NCI-H460 (cell line): ENCODE measurements around the gene ANO8. TPM values are rescaled to one million over a fixed set of nuclear protein-coding genes. Genes with fewer than 3 reads are reported as not detected.

Experiments
- DNase-seq: peaks from one replicate; pipeline ENCODE4 v3.0.0-alpha.2; 2016; ENCODE audit warnings: low read depth; ENCODE audit errors: extremely low read depth
- total RNA-seq: library from RNA; depleted of rRNA; stranded (reverse); fragments of >200 nt; shearing (Covaris generic); gene quantifications from 2 replicates; pipeline ENCODE4 v1.2.3, GENCODE V29; 2014

The ANO8 gene
- total RNA-seq, 1 experiment from 2014 or later, result 4.5 TPM

DNA sequence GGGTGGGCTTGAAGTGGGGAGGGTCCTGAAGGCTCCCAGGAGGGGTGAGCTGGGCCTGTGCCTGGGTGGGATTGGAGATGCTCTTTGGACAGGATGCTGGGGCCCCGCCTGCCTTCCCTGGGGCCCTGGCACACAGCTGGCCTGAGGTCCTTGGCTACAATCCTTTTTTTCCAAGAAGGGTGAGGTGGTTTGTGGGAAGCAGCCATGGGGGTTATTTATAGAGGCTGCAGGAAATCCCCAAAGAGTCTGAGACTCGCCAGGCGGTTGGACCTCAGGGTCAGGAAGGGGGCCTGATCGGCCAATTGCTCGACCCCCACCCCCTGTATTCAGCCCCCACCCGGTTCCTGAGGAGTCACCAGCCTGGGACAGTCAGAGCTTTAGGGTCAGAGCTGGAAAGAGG is 12.7 kb upstream of the ANO8 start:
- DNase-seq, result no peak

- peak; percentile 51 for DNase-seq
Measured at GRCh38 chr19:17346109-17346671, 11.5 kb upstream of the ANO8 start.

DNA sequence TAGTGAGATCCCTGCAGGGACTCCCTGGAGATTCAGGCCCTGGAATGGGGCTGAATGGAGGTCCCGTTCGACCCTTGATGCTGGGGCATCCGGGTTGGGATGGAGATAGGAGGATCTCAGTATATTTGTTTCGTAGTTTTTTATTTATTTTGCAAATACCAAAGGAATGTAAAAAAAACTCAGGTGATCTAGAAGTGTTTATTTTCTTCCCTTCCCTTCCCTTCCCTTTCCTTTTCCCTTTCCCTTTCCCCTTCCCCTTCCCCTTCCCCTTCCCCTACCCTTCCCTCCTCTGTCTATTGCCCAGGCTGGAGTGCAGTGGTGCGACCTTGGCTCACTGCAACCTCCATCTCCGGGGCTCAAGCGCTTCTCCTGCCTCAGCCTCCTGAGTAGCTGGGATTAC is 7.2 kb upstream of the ANO8 start:
- no peak for DNase-seq

DNA sequence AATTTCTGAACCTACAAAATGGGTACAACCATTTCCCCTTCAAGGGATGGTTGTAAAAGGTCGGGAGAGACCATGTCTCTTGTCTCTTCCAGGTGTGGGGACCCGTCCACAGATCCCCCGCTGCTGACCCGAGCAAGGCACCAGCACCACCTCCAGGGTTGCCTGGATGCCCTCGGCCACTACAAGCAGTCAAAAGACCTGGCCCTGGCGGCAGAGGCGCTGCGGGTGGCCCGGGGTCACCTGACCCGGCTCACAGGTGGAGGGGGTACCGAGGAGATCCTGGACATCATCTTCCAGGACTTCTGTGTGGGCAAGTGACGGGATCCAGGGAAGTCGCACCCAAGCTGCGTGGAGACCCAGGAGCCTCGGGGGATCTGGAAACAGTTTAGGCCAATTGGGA is 6.7 kb upstream of the ANO8 start:
- DNase-seq, result no peak

DNA sequence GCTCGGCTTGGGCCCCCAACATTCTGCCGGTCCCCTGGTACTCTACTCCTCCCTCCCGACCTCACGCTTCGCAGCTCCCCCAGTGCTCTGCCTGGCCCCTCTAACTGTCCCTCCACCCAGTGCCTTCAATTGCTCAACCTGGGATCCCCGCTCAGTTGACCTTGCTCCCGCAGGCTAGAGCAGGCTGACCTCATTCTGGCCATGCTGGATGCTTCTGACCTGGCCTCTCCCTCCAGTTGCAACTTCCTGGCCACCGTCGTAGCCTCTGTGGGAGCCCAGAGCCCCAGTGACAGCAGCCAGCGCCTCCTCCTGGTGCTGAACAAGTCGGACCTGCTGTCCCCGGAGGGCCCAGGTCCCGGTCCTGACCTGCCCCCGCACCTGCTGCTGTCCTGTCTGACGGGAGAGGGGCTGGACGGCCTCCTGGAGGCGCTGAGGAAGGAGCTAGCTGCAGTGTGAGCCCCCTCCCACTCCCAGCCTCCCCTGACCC is 6.3 kb upstream of the ANO8 start:
- DNase-seq, result no peak

GRCh38 chr19:17340302-17340870 is 5.7 kb upstream of the ANO8 start:
- DNase-seq, result no peak

- DNase-seq, result no peak
Measured at GRCh38 chr19:17339088-17339741, 4.6 kb upstream of the ANO8 start.

GRCh38 chr19:17338433-17339078 is 3.9 kb upstream of the ANO8 start:
- no peak for DNase-seq

GRCh38 chr19:17337675-17338432 is 3.2 kb upstream of the ANO8 start:
- no peak for DNase-seq

GRCh38 chr19:17336872-17337674 is 2.4 kb upstream of the ANO8 start, which contains the start of gene GTPBP3:
Gene GTPBP3 (plus strand): TSS chr19:17337553. CDS start chr19:17337612, 59 bp downstream.
- DNase-seq, result peak; percentile 95

GRCh38 chr19:17335575-17335974 is 920 bp upstream of the ANO8 start:
- no peak for DNase-seq

GRCh38 chr19:17333611-17334413 is 843 bp downstream of the ANO8 start:
- no peak for DNase-seq

- DNase-seq, result no peak
Measured at GRCh38 chr19:17332677-17333581, 1.7 kb downstream of the ANO8 start.

GRCh38 chr19:17332360-17332676 is 2.3 kb downstream of the ANO8 start:
- no peak for DNase-seq

GRCh38 chr19:17331045-17331558 is 3.6 kb downstream of the ANO8 start:
- no peak for DNase-seq

DNA sequence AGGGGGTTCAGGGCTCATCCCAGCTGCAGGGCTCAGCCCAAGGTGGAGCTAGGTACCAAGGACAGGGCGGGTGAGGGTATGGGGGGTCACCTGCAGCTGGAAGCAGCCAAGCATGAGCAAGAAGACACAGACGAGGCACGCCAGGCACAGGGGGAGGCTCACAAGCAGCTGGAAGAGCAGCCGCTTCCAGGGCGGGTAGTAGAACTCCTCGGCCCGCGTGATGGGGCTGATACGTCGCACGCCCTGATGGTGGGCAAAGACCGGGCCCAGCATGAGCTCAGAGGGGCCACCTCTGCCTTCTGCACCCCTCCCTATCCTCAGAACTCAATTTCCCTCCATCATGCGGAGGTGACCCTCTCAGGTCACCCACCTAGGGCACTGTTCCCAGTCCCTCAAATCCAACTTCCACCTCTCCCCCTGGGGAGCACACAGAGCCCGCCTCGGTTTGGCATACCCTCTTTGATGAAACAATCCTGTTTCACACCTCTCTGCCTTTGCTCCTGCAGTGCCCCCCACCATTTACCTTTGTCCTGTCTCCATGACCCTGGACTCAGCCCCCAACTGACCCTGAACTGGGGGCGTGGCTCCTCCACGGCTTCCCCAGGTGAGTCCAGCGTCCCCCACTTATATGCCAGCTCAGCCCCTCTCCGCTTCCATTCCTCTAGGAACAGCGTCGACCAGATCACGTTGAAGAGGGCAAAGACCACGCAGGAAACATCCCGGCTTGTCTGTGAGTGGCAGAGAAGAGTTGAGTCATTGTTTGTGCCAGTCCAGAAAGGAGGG is 4.2 kb downstream of the ANO8 start:
- no peak for DNase-seq
